Measurements from ENCODE around the gene MIS12. TPM values are rescaled to one million over a fixed set of nuclear protein-coding genes. Genes with fewer than 3 reads are reported as not detected.
A peak's percentile ranks its signal among the peaks of the same experiment; 100 is the strongest.

Gene MIS12
- total RNA-seq, 1 donor from 2014 or later: 33.9 TPM

DNA sequence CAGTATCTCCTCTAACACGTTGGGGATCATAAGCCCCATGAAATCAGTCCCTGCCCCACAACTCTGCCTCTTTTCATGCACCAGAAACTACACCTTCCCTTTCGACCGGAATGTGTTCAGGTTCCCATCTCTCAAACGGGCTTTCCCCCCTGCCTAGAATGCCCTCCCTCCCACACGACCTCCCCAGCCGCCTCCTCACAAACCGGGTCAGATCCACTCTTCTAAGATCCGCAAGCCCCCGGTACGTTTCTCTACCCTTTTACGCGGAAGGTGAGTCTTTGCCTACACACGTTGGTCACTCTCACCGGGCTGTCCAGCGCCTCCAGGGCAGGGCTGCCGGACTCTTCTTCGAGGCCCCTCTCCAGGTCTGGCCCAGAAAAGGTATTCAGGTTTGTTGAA, 18.3 kb upstream of the MIS12 start:
- H3K27ac Mint-ChIP-seq (ENCODE audit: unreplicated experiment): peak overlapping the region; percentile 10
- TF ChIP-seq, protein P1, sequence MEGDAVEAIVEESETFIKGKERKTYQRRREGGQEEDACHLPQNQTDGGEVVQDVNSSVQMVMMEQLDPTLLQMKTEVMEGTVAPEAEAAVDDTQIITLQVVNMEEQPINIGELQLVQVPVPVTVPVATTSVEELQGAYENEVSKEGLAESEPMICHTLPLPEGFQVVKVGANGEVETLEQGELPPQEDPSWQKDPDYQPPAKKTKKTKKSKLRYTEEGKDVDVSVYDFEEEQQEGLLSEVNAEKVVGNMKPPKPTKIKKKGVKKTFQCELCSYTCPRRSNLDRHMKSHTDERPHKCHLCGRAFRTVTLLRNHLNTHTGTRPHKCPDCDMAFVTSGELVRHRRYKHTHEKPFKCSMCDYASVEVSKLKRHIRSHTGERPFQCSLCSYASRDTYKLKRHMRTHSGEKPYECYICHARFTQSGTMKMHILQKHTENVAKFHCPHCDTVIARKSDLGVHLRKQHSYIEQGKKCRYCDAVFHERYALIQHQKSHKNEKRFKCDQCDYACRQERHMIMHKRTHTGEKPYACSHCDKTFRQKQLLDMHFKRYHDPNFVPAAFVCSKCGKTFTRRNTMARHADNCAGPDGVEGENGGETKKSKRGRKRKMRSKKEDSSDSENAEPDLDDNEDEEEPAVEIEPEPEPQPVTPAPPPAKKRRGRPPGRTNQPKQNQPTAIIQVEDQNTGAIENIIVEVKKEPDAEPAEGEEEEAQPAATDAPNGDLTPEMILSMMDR (conservative IDR thresholded peaks at IDR 0.05): no peak
- H3K9me3 Mint-ChIP-seq: no peaks in the 10 kb centered on the region
- no peak for DNase-seq (ENCODE audit: low read depth, low spot score)
- H3K4me1 Mint-ChIP-seq: peaks cover 32% of the 10 kb centered on the region
- H3K27me3 Mint-ChIP-seq (ENCODE audit: low read depth): no peaks in the 10 kb centered on the region
- H3K4me3 Mint-ChIP-seq: peak overlapping the region; percentile 89
- no peaks in the 10 kb centered on the region for H3K36me3 Mint-ChIP-seq (ENCODE audit: low read depth)

DNA sequence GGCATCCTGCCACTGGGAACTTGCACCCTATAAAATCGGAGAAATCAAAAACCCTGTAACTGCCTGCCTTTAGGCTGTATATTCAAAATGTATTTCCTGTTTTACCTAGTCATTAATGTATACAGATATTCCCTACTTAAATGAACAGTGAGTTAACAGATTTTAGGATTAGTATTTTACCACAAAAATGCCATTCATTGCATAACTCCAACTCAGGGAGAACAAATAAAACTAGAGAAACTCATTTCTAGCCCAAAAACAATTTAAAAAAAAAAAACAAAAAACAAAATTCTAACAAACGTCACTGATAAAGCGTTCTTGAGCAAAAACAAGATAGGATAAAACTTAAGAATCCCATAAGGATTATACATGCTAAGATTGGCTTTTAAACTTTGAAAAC, 13.9 kb upstream of the MIS12 start:
- Mint-ChIP-seq H3K27me3 (ENCODE audit: low read depth) (no peaks in the 10 kb centered on the region), H3K4me3 (no peak overlapping the region), H3K4me1 (peaks cover 6% of the 10 kb centered on the region), H3K36me3 (ENCODE audit: low read depth) (peaks cover 13% of the 10 kb centered on the region), H3K27ac (ENCODE audit: unreplicated experiment) (no peak overlapping the region), H3K9me3 (no peaks in the 10 kb centered on the region)
- TF ChIP-seq, protein P1 (conservative IDR thresholded peaks at IDR 0.05): no peak
- DNase-seq (ENCODE audit: low read depth, low spot score): no peak

DNA sequence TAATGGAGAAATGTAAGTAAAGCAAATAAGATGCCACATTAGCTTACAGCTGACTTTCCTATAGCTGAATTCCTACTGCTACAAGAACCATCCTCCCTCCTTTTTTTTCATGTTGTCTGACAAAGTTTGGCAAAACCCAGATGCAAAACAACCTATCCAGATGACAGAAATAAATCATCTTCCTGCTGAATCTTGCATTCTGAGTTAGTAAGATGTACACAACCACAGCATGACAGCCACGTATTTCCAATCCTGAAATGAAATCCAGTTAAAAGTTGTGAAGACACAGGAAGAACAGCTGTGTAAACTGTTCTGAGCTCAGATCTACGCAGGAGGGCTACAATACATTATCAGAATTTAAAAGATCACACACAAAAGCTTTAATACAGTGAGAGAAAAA, 12.5 kb upstream of the MIS12 start:
- no peak overlapping the region for H3K4me3 Mint-ChIP-seq
- H3K27ac Mint-ChIP-seq (ENCODE audit: unreplicated experiment): no peak overlapping the region
- H3K27me3 Mint-ChIP-seq (ENCODE audit: low read depth): no peaks in the 10 kb centered on the region
- H3K9me3 Mint-ChIP-seq: no peaks in the 10 kb centered on the region
- TF ChIP-seq, protein P1 (conservative IDR thresholded peaks at IDR 0.05): no peak
- peaks cover 26% of the 10 kb centered on the region for H3K36me3 Mint-ChIP-seq (ENCODE audit: low read depth)
- DNase-seq (ENCODE audit: low read depth, low spot score): no peak
- H3K4me1 Mint-ChIP-seq: no peaks in the 10 kb centered on the region

DNA sequence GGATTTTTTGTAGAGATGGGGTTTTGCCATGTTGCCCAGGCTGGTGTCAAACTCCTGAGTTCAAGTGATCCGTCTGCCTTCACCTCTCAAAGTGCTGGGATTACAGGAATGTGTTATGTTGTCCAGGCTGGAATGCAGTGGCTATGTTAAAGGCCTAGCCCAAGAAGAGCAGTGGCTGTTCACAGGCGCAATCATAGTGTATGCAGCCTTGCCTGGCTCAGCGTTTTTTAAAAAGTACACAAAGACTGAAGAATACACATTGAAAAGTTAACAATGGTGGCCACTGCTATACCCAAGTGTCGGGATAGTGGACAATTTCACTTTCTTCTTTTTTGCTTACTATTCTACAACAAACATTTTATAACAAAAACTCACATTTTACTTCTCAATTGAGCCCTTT, 7.4 kb upstream of the MIS12 start:
- H3K36me3 Mint-ChIP-seq (ENCODE audit: low read depth): peaks cover 37% of the 10 kb centered on the region
- H3K27me3 Mint-ChIP-seq (ENCODE audit: low read depth): no peaks in the 10 kb centered on the region
- H3K9me3 Mint-ChIP-seq: no peaks in the 10 kb centered on the region
- H3K4me1 Mint-ChIP-seq: peaks cover 3% of the 10 kb centered on the region
- DNase-seq (ENCODE audit: low read depth, low spot score): no peak
- H3K27ac Mint-ChIP-seq (ENCODE audit: unreplicated experiment): no peak overlapping the region
- TF ChIP-seq, protein P1 (conservative IDR thresholded peaks at IDR 0.05): no peak
- no peak overlapping the region for H3K4me3 Mint-ChIP-seq

GRCh38 chr17:5480962-5481361, 5.4 kb upstream of the MIS12 start:
- H3K4me1 Mint-ChIP-seq: peaks cover 19% of the 10 kb centered on the region
- H3K27ac Mint-ChIP-seq (ENCODE audit: unreplicated experiment): no peak overlapping the region
- H3K36me3 Mint-ChIP-seq (ENCODE audit: low read depth): peaks cover 34% of the 10 kb centered on the region
- H3K4me3 Mint-ChIP-seq: no peak overlapping the region
- TF ChIP-seq, protein P1 (conservative IDR thresholded peaks at IDR 0.05): no peak
- H3K9me3 Mint-ChIP-seq: no peaks in the 10 kb centered on the region
- H3K27me3 Mint-ChIP-seq (ENCODE audit: low read depth): no peaks in the 10 kb centered on the region
- DNase-seq (ENCODE audit: low read depth, low spot score): no peak

GRCh38 chr17:5481451-5481850, 4.9 kb upstream of the MIS12 start:
- H3K27me3 Mint-ChIP-seq (ENCODE audit: low read depth): no peaks in the 10 kb centered on the region
- H3K9me3 Mint-ChIP-seq: no peaks in the 10 kb centered on the region
- H3K36me3 Mint-ChIP-seq (ENCODE audit: low read depth): peaks cover 38% of the 10 kb centered on the region
- no peak overlapping the region for H3K4me3 Mint-ChIP-seq
- TF ChIP-seq, protein P1 (conservative IDR thresholded peaks at IDR 0.05): no peak
- peaks cover 23% of the 10 kb centered on the region for H3K4me1 Mint-ChIP-seq
- H3K27ac Mint-ChIP-seq (ENCODE audit: unreplicated experiment): no peak overlapping the region
- no peak for DNase-seq (ENCODE audit: low read depth, low spot score)

All from neural crest cell (in vitro differentiated cells).